Measurements from ENCODE around the gene ALKBH2. TPM values are rescaled to one million over a fixed set of nuclear protein-coding genes. Genes with fewer than 3 reads are reported as not detected.

Gene ALKBH2
- 13.0 and 15.3 TPM in 2 replicates for total RNA-seq

GRCh38 chr12:109093022-109093918 is at the start of gene ALKBH2:
ALKBH2 (minus strand) TSS chr12:109093472; CDS start chr12:109092786, 686 bp downstream.

GRCh38 chr12:109115758-109116610 is 22.7 kb upstream of the ALKBH2 start, which contains the start of gene ACACB:
ACACB (plus strand) TSS chr12:109116587; CDS start chr12:109139406, 22,819 bp downstream.

GRCh38 chr12:109097435-109098182 is 4.3 kb upstream of the ALKBH2 start, which contains the start of gene UNG:
UNG (plus strand) TSS chr12:109097597; CDS start chr12:109097680, 83 bp downstream.

GRCh38 chr12:109052414-109053323 is 40.6 kb downstream of the ALKBH2 start, which contains the start of gene USP30:
USP30 (plus strand) TSS chr12:109052576; CDS start chr12:109052679, 103 bp downstream.

Other genes starting within 250 kb of the ALKBH2 start
- 6.8 and 12.3 TPM in 2 replicates for gene SSH1, start 235.9 kb downstream of the ALKBH2 start, total RNA-seq
- not detected in 2 replicates for gene DAO, start 213.4 kb downstream of the ALKBH2 start, total RNA-seq
- gene SVOP, start 72.4 kb downstream of the ALKBH2 start, total RNA-seq, result not detected in 2 replicates
- 4.1 and 5.2 TPM in 2 replicates for gene USP30, start 40.9 kb downstream of the ALKBH2 start, total RNA-seq
- gene UNG, start 4.1 kb upstream of the ALKBH2 start, total RNA-seq, result 24.4 and 39.1 TPM in 2 replicates
- 0.32 and 2.3 TPM in 2 replicates for gene ACACB, start 23.1 kb upstream of the ALKBH2 start, total RNA-seq
- not detected in 2 replicates for gene FOXN4, start 215.8 kb upstream of the ALKBH2 start, total RNA-seq

All from epithelial cell of umbilical artery (primary cell).